Epithelial cell of proximal tubule (primary cell): Measurements from ENCODE around the gene CPHXL. TPM values are rescaled to one million over a fixed set of nuclear protein-coding genes. Genes with fewer than 3 reads are reported as not detected.
A peak's percentile ranks its signal among the peaks of the same experiment; 100 is the strongest.

Experiments used
- DNase-seq: peaks from one replicate; pipeline ENCODE4 v3.0.0-alpha.2; 2011; ENCODE audit warnings: low read depth
- H3K4me3 ChIP-seq: 2 replicates; pipeline ENCODE4 v1.5.1; 2011; ENCODE audit warnings: low read depth, mild to moderate bottlenecking, low read length
- total RNA-seq: library from RNA; depleted of rRNA; stranded (reverse); fragments of >200 nt; gene quantifications from 2 replicates; pipeline ENCODE4 v1.2.3, GENCODE V29; 2015
- TF ChIP-seq, protein P1 (sequence below): conservative IDR thresholded peaks from 2 replicates; pipeline ENCODE4 v1.5.1; 2012; ENCODE audit warnings: low read depth, mild to moderate bottlenecking, low read length

Gene CPHXL
- total RNA-seq, 1 donor from 2014 or later = not detected

DNA sequence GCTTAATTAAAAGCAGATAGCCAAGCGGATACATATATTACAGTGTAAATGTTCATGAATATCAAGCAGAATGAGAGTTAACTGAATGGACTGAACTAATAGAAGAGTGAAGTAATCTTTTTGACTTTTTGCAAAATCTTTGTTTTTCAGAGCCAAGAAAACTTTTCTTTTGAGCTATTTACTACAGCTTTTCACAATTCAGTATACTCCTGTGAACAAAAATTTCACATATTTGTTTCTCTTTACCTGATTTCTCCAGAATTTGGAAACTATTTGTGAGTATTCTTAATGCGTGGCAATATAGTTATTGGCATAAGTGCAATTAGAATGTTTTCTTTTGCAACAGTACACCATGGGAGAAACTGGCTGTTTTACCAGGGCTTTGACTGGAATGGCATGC is 15.9 kb downstream of the CPHXL start:
- TF ChIP-seq, protein P1, sequence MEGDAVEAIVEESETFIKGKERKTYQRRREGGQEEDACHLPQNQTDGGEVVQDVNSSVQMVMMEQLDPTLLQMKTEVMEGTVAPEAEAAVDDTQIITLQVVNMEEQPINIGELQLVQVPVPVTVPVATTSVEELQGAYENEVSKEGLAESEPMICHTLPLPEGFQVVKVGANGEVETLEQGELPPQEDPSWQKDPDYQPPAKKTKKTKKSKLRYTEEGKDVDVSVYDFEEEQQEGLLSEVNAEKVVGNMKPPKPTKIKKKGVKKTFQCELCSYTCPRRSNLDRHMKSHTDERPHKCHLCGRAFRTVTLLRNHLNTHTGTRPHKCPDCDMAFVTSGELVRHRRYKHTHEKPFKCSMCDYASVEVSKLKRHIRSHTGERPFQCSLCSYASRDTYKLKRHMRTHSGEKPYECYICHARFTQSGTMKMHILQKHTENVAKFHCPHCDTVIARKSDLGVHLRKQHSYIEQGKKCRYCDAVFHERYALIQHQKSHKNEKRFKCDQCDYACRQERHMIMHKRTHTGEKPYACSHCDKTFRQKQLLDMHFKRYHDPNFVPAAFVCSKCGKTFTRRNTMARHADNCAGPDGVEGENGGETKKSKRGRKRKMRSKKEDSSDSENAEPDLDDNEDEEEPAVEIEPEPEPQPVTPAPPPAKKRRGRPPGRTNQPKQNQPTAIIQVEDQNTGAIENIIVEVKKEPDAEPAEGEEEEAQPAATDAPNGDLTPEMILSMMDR = no peak
- H3K4me3 ChIP-seq = no peak overlapping the region
- DNase-seq = no peak

GRCh38 chr16:75703306-75703705 is 23.0 kb downstream of the CPHXL start:
- no peak overlapping the region for H3K4me3 ChIP-seq
- TF ChIP-seq, protein P1 = no peak
- DNase-seq = no peak

DNA sequence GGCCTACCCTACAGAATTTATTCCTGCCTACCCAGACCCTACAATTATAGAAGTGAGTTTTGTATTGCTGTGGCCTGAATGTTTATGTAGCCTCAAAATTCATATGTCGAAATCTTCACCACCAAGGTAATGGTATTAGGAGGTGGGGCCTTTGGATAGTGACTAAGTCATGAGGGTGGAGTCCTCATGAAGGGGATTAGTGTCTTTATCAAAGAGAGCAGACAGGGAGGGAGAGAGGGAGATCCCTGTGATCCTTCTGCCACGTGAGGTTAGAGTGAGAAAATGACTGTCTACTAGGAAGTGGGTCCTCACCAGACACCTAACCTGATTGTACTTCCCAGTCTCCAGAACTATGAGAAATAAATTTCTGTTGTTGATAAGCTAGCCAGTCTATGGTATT is 24.0 kb downstream of the CPHXL start:
- TF ChIP-seq, protein P1 = no peak
- H3K4me3 ChIP-seq = no peak overlapping the region
- no peak for DNase-seq

DNA sequence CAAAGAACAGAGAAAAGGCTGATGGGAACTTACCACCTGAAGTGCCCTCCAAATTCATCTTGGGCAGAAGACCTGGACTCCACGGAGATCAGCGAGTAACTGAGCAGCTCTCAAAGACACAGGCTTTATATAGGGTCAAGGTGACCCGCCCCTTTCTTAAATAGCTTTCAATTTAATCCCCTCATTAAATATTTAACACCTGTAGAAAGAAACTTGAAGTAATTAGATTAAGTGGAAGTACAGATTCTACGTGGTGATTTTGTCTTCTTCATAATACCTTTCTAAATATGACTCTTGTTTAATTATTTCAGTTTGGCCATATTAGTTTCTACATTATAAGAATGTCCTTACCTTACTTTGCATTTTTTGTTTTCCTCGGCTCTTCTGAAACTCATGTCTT is 24.9 kb downstream of the CPHXL start, which contains the start of gene DUXB:
DUXB (minus strand) TSS at position 101 of the 400 bp plus-strand sequence; CDS start at position 58, 43 bp downstream.
- TF ChIP-seq, protein P1 = no peak
- no peak for DNase-seq
- no peak within 1 kb of the TSS for H3K4me3 ChIP-seq

DNA sequence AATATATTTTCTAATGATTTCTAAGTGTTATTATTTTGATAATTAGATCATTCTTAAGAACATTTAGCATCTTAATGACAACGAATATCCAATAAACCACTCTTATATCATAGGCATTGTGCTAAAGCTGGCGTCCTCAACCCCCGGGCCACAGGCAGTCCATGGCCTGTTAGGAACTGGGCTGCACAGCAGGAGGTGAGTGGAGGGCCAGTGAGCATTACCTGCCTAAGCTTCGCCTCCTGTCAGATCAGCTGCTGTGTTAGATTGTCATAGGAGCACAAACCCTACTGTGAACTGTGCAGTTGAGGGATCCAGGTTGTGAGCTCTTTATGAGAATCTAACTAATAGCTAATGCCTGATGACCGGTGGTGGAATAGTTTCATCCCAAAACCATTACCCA is 28.7 kb downstream of the CPHXL start:
- H3K4me3 ChIP-seq = no peak overlapping the region
- DNase-seq = no peak
- TF ChIP-seq, protein P1 = no peak

DNA sequence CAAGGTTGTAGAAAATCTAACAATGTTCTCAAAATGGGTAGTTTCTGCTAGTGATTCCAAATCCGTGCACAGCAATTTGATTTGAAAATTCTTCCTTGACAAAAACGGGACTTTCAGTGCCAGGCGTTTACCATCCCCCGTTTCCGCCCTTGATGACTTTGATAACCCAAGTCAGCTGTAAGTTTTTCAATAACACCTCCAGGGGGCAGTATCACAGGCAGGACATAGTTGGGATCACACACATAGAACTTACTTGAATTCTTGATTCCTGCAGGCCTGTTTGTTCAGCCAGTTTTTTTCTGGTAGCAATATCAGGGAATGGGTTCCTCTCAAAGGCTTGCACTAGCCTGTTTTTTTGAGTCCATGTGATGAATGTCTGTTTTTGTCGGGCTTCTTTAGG is 30.6 kb downstream of the CPHXL start:
- no peak for DNase-seq
- TF ChIP-seq, protein P1 = peak; percentile 21

GRCh38 chr16:75687361-75687760 is 38.9 kb downstream of the CPHXL start:
- no peak overlapping the region for H3K4me3 ChIP-seq
- no peak for DNase-seq
- TF ChIP-seq, protein P1 = no peak

More for the DNA sequence above, 30.6 kb downstream of the CPHXL start:
- no peak overlapping the region for H3K4me3 ChIP-seq
